ENCODE measurements around the gene FBXO45.

DNA sequence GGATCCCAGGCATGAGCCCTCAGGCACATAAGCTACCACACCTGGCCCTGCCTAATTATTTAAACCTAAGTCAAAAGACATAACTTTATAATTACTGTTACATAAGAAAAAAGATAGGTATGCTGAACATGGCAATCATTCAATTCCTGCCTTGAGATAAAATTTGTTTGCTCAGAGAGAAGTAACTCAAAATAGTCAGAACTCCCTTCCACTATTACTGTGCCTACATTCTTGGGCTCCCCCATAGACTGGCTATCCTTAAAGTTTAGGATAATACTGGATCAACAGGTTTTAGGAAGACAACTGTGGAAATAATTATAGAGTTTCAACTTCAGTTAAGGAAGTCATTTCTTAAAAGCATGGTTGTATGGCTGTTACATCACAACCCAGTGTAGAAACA, 10.0 kb upstream of the FBXO45 start:
- TF ChIP-seq, protein P1, sequence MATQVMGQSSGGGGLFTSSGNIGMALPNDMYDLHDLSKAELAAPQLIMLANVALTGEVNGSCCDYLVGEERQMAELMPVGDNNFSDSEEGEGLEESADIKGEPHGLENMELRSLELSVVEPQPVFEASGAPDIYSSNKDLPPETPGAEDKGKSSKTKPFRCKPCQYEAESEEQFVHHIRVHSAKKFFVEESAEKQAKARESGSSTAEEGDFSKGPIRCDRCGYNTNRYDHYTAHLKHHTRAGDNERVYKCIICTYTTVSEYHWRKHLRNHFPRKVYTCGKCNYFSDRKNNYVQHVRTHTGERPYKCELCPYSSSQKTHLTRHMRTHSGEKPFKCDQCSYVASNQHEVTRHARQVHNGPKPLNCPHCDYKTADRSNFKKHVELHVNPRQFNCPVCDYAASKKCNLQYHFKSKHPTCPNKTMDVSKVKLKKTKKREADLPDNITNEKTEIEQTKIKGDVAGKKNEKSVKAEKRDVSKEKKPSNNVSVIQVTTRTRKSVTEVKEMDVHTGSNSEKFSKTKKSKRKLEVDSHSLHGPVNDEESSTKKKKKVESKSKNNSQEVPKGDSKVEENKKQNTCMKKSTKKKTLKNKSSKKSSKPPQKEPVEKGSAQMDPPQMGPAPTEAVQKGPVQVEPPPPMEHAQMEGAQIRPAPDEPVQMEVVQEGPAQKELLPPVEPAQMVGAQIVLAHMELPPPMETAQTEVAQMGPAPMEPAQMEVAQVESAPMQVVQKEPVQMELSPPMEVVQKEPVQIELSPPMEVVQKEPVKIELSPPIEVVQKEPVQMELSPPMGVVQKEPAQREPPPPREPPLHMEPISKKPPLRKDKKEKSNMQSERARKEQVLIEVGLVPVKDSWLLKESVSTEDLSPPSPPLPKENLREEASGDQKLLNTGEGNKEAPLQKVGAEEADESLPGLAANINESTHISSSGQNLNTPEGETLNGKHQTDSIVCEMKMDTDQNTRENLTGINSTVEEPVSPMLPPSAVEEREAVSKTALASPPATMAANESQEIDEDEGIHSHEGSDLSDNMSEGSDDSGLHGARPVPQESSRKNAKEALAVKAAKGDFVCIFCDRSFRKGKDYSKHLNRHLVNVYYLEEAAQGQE (IDR thresholded peaks at IDR 0.05; ENCODE audit: low read depth), result no peak
- no peak for TF ChIP-seq YY1 (IDR thresholded peaks at IDR 0.05; ENCODE audit: low read depth)
- TF ChIP-seq NFIC (IDR thresholded peaks at IDR 0.05), result no peak
- TF ChIP-seq FOXM1 (IDR thresholded peaks at IDR 0.05; ENCODE audit: borderline replicate concordance, low read depth), result no peak
- no peak for TF ChIP-seq RAD21 (IDR thresholded peaks at IDR 0.05; ENCODE audit: low read depth)
- TF ChIP-seq TEAD4 (IDR thresholded peaks at IDR 0.05), result no peak
- no peak for TF ChIP-seq EP300 (IDR thresholded peaks at IDR 0.05; ENCODE audit: borderline replicate concordance)
- no peak for TF ChIP-seq CEBPB (IDR thresholded peaks at IDR 0.05)
- TF ChIP-seq, protein P2, sequence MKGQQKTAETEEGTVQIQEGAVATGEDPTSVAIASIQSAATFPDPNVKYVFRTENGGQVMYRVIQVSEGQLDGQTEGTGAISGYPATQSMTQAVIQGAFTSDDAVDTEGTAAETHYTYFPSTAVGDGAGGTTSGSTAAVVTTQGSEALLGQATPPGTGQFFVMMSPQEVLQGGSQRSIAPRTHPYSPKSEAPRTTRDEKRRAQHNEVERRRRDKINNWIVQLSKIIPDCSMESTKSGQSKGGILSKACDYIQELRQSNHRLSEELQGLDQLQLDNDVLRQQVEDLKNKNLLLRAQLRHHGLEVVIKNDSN (IDR thresholded peaks at IDR 0.05), result no peak
- no peak for TF ChIP-seq TCF12 (IDR thresholded peaks at IDR 0.05; ENCODE audit: low read depth)
- TF ChIP-seq CREB1 (IDR thresholded peaks at IDR 0.05; ENCODE audit: low read depth), result no peak
- no peak for TF ChIP-seq ZBTB7A (IDR thresholded peaks at IDR 0.05; ENCODE audit: low read depth)
- no peak for TF ChIP-seq TAF1 (IDR thresholded peaks at IDR 0.05; ENCODE audit: low read depth)
